Fibroblast of skin of back (primary cell): Measurements from ENCODE around the gene MCF2L.

Experiments used
- DNase-seq: peaks from one replicate; pipeline ENCODE4 v3.0.0-alpha.2; 2013

Gene MCF2L

GRCh38 chr13:113129480-113129879 lies 160.5 kb downstream of the MCF2L start:
- DNase-seq, result no peak

GRCh38 chr13:113129921-113130750 lies 161.1 kb downstream of the MCF2L start:
- no peak for DNase-seq

- DNase-seq, result no peak
These were observed 166.3 kb downstream of the MCF2L start for GRCh38 chr13:113135281-113135760.

DNA sequence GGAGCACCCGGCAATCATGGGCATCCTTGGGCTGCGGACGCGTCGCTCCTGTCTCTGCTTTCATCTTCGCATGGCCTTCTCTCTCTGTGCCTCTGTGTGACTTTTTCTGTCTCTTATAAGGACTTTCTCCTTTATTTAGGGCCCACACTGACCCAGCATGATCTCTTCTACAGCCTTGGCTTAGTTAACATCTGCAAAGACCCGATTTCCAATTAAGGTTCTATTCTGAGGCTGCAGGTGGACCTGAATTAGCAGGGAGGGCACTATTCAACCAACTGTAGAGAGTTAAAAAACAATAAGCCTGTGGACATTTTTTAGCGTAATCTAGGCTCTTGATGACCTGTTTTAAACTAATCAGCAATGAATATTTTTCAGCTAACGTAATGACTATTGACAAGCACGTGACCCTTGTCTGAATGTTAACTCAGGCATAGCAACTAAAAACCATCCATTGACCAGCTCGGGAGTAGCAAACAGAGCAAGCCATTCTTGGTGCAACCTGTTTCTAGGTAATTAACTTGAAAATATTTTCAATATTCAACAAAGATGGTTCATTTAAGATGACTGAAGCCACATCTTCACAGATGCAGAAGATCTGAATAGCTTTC lies 168.8 kb downstream of the MCF2L start:
- no peak for DNase-seq

DNA sequence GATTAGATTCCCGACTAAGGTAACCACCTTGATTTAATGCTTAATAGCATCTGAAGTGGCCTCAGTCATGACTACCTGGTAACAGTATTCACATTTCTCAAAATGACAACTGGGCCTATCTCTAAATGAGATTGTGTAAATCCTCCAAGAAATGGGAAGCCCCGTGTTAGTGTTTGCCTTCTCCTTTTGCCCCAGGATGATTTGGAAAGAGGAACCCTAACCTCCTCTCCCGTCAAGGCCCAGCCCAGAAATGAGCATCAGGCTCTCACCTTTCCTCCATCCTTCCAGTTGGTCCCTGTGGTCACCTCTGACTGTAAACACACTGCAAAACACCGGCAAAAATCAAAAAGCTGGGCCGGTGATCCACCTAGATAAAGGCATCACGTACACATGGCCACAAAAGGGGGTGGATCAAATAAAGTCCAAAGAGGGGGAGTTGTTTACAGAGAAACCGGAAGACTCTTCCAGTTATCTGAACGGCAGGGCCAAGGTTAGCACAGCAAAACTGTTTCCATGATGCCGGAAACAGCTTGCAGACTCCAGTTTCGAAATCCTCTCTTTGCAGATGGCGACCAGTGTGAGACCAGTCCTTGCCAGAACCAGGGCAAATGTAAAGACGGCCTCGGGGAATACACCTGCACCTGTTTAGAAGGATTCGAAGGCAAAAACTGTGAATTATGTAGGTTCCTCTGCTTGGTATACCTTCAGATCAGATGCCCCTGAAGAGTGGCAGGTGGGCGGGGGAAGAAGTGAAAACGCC lies 170.0 kb downstream of the MCF2L start:
- no peak for DNase-seq

DNA sequence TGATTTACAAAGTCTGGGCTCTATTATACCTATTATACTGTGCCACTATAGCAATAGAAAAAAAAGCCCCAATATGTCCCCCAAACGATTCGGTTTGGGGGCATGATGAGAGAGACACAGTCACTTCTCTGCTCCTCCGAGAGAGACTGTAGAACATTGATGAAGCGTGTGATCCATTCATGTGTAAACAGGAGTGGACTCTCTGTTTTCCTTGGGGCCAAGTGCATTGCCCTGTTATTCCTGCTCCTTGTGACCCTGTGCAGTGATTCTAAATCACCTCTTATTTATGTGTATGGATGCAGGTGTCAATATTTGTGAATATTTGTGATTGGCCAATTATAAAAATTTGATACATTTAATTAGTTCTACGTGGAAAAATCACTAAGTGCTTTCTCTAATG lies 170.6 kb downstream of the MCF2L start:
- no peak for DNase-seq

- DNase-seq, result no peak
These were observed 171.9 kb downstream of the MCF2L start for GRCh38 chr13:113140677-113141600.

DNA sequence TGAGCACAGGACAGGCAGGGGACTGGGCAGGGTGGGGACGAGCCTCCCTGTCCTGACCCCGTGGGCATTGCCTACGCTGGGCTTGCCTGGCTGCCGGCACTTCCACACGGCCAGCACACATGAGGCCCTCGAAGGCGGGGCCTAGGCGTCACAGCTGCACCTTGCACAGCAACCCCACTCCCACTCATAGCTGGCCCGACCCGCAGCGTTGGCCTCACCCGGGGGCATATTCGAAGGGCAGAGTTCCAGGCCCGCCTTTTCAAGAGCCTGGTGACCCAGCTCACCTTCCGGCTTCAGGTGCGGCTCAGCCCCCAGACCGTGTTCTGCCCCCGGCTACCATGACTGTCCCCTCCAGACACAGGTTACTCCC lies 172.6 kb downstream of the MCF2L start:
- DNase-seq, result no peak

GRCh38 chr13:113142876-113143275 lies 173.9 kb downstream of the MCF2L start:
- no peak for DNase-seq

DNA sequence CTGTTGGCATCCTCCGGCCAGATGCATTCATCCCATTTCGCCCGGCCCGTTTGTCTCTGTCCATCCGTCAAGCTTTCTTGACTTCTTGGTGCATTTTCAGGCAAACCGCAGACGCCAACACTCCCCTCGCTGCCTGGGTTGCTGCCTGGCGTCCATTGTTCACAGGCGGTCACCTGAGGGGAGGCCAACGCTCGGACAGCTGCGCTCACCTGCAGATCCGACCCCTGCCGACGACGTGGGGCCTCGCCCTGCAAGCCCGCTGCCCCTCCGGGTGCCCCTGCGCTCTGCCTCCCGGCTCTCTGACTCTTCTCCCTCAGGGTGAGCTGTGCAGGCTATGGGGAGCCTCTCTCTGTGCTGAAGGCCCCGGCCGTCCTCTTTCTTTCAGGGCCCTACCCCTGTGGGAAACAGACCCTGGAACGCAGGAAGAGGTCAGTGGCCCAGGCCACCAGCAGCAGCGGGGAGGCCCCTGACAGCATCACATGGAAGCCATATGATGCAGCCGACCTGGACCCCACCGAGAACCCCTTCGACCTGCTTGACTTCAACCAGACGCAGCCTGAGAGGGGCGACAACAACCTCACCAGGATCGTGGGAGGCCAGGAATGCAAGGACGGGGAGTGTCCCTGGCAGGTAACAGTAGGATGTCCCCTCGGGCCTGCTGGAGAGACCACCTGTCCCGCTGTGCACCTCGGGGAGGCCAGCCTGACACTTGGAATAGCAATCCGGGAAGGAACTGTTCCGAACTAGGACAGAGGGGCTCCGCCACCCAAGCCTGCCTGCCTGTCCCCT lies 174.6 kb downstream of the MCF2L start:
- DNase-seq, result no peak

- DNase-seq, result no peak
These were observed 175.2 kb downstream of the MCF2L start for GRCh38 chr13:113144255-113144629.

DNA sequence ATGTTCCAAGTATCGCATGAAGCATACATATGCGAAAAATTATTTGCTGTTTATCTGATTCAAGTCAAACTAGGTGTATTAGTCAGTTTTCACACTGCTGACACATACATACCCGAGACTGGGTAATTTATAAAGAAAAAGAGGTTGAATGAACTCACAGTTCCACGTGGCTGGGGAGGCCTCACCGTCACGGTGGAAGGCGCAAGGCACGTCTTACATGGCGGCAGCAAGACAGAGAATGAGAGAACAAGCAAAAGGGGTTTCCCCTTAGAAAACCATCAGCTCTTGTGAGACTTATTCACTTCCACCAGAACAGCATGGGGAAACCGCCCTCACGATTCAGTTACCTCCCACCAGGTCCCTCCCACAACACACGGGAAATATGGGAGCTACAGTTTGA lies 176.5 kb downstream of the MCF2L start:
- DNase-seq, result no peak

- no peak for DNase-seq
These were observed 177.0 kb downstream of the MCF2L start for GRCh38 chr13:113145911-113146598.

GRCh38 chr13:113146750-113147149 lies 177.7 kb downstream of the MCF2L start:
- no peak for DNase-seq

DNA sequence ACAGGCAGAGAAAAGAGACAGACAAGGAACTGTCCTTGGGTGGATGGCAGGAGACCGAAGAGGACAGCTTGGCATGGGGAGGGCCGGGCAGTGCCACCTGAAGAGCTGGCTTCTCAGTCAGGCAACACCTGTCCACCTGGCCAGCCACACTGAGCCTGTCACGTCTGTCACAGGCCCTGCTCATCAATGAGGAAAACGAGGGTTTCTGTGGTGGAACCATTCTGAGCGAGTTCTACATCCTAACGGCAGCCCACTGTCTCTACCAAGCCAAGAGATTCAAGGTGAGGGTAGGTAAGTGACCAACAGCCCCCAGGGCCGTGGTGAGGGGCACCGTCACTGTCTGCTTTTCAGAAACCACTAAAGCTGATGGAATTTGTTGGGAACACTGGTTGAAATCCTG lies 178.2 kb downstream of the MCF2L start:
- no peak for DNase-seq

DNA sequence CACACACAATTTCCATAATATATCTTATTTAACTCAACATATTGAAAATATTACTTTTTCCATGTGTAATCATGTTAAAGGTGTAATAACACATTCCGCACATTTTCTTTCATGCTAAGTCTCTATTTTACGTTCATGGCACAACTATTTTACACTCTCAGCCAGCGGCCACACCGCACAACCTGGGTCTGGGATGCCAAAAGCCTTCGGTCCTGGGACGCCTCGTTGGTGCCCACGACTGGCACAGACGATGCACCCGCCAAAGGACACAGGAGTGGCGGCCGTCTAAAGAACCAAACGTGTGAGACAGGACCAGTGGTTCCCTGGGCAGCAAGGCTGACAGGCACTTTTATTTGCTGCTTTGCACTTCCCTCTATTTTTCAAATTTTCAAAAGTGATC lies 179.4 kb downstream of the MCF2L start:
- no peak for DNase-seq

DNA sequence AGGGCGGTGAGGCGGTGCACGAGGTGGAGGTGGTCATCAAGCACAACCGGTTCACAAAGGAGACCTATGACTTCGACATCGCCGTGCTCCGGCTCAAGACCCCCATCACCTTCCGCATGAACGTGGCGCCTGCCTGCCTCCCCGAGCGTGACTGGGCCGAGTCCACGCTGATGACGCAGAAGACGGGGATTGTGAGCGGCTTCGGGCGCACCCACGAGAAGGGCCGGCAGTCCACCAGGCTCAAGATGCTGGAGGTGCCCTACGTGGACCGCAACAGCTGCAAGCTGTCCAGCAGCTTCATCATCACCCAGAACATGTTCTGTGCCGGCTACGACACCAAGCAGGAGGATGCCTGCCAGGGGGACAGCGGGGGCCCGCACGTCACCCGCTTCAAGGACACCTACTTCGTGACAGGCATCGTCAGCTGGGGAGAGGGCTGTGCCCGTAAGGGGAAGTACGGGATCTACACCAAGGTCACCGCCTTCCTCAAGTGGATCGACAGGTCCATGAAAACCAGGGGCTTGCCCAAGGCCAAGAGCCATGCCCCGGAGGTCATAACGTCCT lies 180.0 kb downstream of the MCF2L start:
- no peak for DNase-seq
